GM12892 (cell line): ENCODE results near the gene RNF183.
A peak's percentile ranks its signal among the peaks of the same experiment; 100 is the strongest.

ENCODE experiments used
- DNase-seq: peaks from one replicate; pipeline ENCODE4 v3.0.0; 2011; ENCODE audit not compliant: insufficient read length
- FAIRE-seq: peaks from 2 replicates; lab custom pipeline; 2011; peaks lifted over from hg19 to GRCh38; lab: Jason Lieb, UNC
- POLR2A ChIP-seq: IDR thresholded peaks from 2 replicates; pipeline ENCODE4 v1.6.1; 2011; ENCODE audit warnings: low read depth, low read length, control low read depth
- POLR2AphosphoS5 ChIP-seq: IDR thresholded peaks from 2 replicates; pipeline ENCODE4 v1.6.1; 2011; ENCODE audit warnings: low read depth, low read length, control low read depth
- TAF1 ChIP-seq: IDR thresholded peaks from 2 replicates; pipeline ENCODE4 v1.6.1; 2011; ENCODE audit warnings: low read depth, mild to moderate bottlenecking, control low read depth, low read length, borderline replicate concordance

RNF183 gene

DNA sequence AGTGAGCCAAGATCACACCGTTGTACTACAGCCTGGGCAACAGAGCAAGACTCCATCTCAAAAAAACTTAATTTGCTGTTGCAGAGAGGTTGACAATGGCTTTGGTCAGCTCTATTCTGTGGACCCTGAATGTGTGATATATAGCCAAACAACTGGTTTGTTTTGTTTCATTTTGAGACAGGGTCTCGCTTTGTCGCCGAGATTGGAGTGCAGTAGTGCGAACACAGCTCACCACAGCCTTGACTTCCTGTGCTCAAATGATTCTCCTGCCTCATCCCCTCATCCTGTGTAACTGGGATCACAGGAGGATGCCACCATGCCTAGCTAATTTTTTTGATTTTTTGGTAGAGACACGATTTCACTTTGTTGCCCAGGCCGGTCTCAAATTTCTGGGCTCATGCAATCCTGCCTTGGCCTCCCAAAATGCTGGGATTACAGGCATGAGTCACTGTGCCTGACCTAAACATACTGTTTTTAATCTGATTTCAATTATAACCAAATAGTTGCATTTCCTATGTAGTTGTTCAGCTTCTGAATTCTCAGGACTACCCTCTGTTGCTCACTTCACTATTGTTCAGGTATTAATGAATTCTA is 9.8 kb downstream of the RNF183 start:
- DNase-seq (no peak), FAIRE-seq (no peak)
- TF ChIP-seq POLR2A (no peak), POLR2AphosphoS5 (no peak), TAF1 (no peak)

DNA sequence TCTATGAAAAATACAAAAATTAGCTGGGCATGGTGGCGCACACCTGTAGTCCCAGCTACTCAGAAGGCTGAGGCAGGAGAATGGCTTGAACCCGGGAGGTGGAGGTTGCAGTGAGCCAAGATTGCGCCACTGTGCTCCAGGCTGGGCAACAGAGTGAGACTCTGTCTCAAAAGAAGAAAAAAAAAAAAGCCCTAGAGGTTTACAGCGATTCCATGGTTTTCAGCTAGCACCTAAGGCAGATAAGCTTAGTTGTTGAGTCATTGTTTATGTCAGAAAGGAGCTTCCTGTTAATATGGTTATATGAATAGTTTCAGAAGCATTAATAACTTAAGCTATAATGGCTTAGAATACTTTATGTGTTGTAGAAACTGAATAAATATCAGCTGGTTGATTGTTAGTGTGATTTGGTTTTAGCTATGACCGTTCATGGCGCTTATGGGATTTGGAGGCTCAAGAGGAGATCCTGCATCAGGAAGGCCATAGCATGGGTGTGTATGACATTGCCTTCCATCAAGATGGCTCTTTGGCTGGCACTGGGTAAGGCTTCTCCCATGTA is 13.0 kb downstream of the RNF183 start:
- no peak for TF ChIP-seq POLR2AphosphoS5
- TF ChIP-seq POLR2A = no peak
- no peak for TF ChIP-seq TAF1
- FAIRE-seq (no peak), DNase-seq (no peak)

GRCh38 chr9:113289091-113289490 is 14.1 kb downstream of the RNF183 start:
- FAIRE-seq (no peak), DNase-seq (no peak)
- TF ChIP-seq TAF1 = no peak
- TF ChIP-seq POLR2A = no peak
- no peak for TF ChIP-seq POLR2AphosphoS5

- no peak for FAIRE-seq
- DNase-seq = no peak
Measured at GRCh38 chr9:113281356-113281755, 21.8 kb downstream of the RNF183 start.

GRCh38 chr9:113278840-113279239 is 24.3 kb downstream of the RNF183 start:
- no peak for FAIRE-seq
- TF ChIP-seq TAF1 (no peak), POLR2A (no peak)
- DNase-seq = no peak

More at GRCh38 chr9:113281356-113281755, 21.8 kb downstream of the RNF183 start:
- TF ChIP-seq POLR2AphosphoS5 (no peak), TAF1 (no peak), POLR2A (no peak)

DNA sequence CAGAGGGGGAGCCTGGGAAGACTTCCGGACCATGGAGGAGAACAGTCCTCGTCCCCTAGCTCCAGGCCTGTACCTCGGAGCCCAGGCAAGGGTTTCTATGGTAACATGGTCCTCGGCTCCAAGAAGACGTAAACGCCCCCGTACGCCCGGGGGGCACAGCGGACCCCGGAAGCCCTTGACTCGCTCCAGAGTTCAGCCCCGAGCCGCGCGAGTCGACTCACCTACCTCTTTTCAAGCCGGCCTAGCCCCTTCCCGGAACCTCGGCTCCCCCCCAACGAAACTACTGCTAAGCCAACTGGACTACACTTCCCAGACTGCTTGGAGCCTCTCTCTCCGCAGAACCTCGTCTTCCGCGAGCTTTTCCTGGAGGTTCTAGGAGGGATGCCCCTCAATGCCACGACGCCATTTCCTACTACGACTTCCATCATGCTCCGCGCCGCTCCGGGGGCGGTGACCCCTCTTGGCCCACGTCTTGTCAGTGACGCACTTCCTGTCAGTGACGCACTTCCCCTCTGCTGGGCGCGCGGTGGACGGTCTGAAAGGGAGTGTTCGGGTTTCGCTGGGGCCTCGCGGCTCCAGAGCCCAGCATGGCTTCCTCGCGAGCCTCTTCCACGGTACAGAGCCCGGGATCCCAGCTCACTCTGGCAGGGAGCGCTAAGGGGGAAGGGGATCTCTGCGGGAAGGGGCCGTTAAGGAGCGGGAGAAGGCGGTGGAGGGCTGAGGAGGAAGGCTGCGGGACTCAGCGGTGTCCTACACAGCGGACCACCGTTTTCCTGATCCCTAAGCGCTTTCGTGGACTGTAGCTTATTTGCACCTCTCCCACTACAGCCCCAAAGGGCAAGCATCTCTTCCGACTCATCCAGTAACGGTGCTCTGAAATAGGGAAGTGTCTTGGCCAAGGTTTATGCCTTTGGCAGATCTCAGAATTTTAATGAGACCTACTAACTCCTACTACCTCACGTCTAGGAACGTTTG is 27.7 kb downstream of the RNF183 start, which contains the start of the genes CDC26 and PRPF4:
CDC26 (minus strand) TSS at position 416 of the 975 bp plus-strand sequence. CDS start 3,065 bp downstream, outside the sequence.
PRPF4 (plus strand) TSS at position 502 of the 975 bp plus-strand sequence; CDS start at position 588, 86 bp downstream.
- peak; percentile 99 for FAIRE-seq
- peak; percentile 89 for DNase-seq

GRCh38 chr9:113274474-113275156 is 28.6 kb downstream of the RNF183 start:
- peak; percentile 89 for FAIRE-seq
- TF ChIP-seq POLR2A (no peak), POLR2AphosphoS5 (no peak), TAF1 (no peak)
- peak; percentile 35 for DNase-seq

More for the DNA sequence above, 27.7 kb downstream of the RNF183 start, which contains the start of the genes CDC26 and PRPF4:
- peak; percentile 99 for TF ChIP-seq POLR2A
- peak; percentile 83; the same call in 1 of the 2 replicates for TF ChIP-seq TAF1
- peak; percentile 97 for TF ChIP-seq POLR2AphosphoS5

DNA sequence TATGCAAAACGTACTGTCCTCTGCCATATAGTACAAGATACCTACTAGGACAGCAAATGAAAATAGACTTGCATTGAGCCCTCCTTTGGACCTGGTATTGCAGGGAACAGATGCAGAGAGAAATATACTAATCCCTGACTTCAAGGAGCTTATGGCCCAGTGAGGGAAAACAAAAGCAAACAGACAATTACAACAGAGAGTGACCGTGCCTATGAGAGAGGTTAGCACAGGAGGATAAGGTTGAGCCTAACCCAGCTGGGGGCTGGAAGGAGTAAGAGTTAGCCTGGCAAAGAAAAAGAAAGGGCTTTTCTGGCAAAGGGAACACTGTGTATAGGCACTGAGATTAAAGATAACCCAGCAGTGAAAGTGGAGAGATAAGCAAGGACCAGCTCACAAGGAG is 33.3 kb downstream of the RNF183 start:
- DNase-seq (no peak), FAIRE-seq (no peak)
- no peak for TF ChIP-seq POLR2AphosphoS5
- no peak for TF ChIP-seq POLR2A

GRCh38 chr9:113269355-113269754 is 33.8 kb downstream of the RNF183 start:
- FAIRE-seq = no peak
- TF ChIP-seq TAF1 = no peak
- TF ChIP-seq POLR2AphosphoS5 = no peak
- TF ChIP-seq POLR2A = no peak
- no peak for DNase-seq

DNA sequence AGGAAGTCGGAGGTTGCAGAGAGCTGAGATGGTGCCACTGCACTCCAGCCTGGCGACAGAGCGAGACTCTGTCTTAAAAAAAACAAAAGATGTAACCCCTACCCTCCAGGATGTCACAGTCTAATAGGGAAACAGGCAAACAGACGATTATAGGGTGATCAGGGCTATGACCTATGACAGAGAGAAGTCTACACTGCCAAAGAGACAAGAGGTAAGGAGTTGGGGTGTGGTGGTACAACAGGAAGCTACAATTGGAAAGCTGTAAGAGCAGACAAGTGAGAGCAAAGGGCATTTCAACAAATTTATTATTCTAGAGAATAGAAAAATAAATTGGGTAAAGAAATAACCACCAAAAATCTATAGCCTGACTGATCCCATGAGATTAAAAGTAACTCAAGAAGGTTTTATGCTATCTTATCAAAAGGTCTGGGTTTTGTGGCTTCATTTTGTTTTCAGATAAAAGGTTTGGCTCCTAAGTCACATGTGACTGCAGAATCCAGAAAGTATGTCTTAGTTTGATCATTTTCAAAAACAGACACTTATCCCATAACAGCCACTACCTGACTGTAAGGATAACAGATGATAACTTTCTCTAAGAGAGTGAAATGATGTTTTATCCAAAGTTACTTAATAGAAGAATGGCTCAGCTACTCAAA is 35.1 kb downstream of the RNF183 start:
- TF ChIP-seq POLR2AphosphoS5 (no peak), POLR2A (no peak), TAF1 (no peak)
- DNase-seq = no peak
- no peak for FAIRE-seq
